ENCODE results near the gene SIK3.
A peak's percentile ranks its signal among the peaks of the same experiment; 100 is the strongest.
"Not testable (repeated sequence)": the region's sequence is repeated elsewhere in the genome, so short reads cannot be mapped to it uniquely, and the experiment has no call there.

SIK3 gene

GRCh38 chr11:117098269-117099232 lies at the start of gene SIK3:
SIK3 (minus strand) TSS chr11:117098428; CDS start chr11:117098415, 13 bp downstream.
- DNase-seq (ENCODE audit: low read depth in 3 of 3): peak; percentile 88 to 90 (median 88)

GRCh38 chr11:117146521-117146920 lies 48.3 kb upstream of the SIK3 start:
- DNase-seq (ENCODE audit: low read depth in 3 of 3): no peak

GRCh38 chr11:117145393-117145761 lies 47.1 kb upstream of the SIK3 start:
- no peak for DNase-seq (ENCODE audit: low read depth in 3 of 3)

- no peak for DNase-seq (ENCODE audit: low read depth in 3 of 3)
Observed at GRCh38 chr11:117144477-117145392, 46.5 kb upstream of the SIK3 start.

GRCh38 chr11:117143871-117144476 lies 45.7 kb upstream of the SIK3 start, which contains the start of gene PAFAH1B2:
PAFAH1B2 (plus strand) TSS chr11:117144287; CDS start chr11:117152448, 8,161 bp downstream.
- peak; percentile 89 to 94 (median 90) for DNase-seq (ENCODE audit: low read depth in 3 of 3)

- DNase-seq (ENCODE audit: low read depth in 3 of 3): no peak
Observed at GRCh38 chr11:117143390-117143789, 45.2 kb upstream of the SIK3 start.

GRCh38 chr11:117137223-117138086 lies 39.2 kb upstream of the SIK3 start:
- not testable (repeated sequence) for DNase-seq (ENCODE audit: low read depth in 3 of 3)

GRCh38 chr11:117134979-117135378 lies 36.8 kb upstream of the SIK3 start:
- DNase-seq (ENCODE audit: low read depth in 3 of 3): not testable (repeated sequence)

- DNase-seq (ENCODE audit: low read depth in 3 of 3): no peak
Observed at GRCh38 chr11:117134431-117134830, 36.2 kb upstream of the SIK3 start.

GRCh38 chr11:117130879-117131278 lies 32.7 kb upstream of the SIK3 start:
- DNase-seq (ENCODE audit: low read depth in 3 of 3): no peak

GRCh38 chr11:117130396-117130795 lies 32.2 kb upstream of the SIK3 start:
- DNase-seq (ENCODE audit: low read depth in 3 of 3): not testable (repeated sequence)

- DNase-seq (ENCODE audit: low read depth in 3 of 3): no peak
Observed at GRCh38 chr11:117128289-117128688, 30.1 kb upstream of the SIK3 start.

- no peak for DNase-seq (ENCODE audit: low read depth in 3 of 3)
Observed at GRCh38 chr11:117127171-117127901, 29.1 kb upstream of the SIK3 start.

GRCh38 chr11:117126223-117126965 lies 28.2 kb upstream of the SIK3 start:
- no peak for DNase-seq (ENCODE audit: low read depth in 3 of 3)

- no peak for DNase-seq (ENCODE audit: low read depth in 3 of 3)
Observed at GRCh38 chr11:117122556-117122955, 24.3 kb upstream of the SIK3 start.

- DNase-seq (ENCODE audit: low read depth in 3 of 3): no peak
Observed at GRCh38 chr11:117121176-117121575, 22.9 kb upstream of the SIK3 start.

- DNase-seq (ENCODE audit: low read depth in 3 of 3): no peak
Observed at GRCh38 chr11:117117681-117118080, 19.5 kb upstream of the SIK3 start.

GRCh38 chr11:117112939-117113338 lies 14.7 kb upstream of the SIK3 start:
- DNase-seq (ENCODE audit: low read depth in 3 of 3): not testable (repeated sequence)

- not testable (repeated sequence) for DNase-seq (ENCODE audit: low read depth in 3 of 3)
Observed at GRCh38 chr11:117112497-117112896, 14.3 kb upstream of the SIK3 start.
